ENCODE measurements around the gene TTLL5. TPM values are rescaled to one million over a fixed set of nuclear protein-coding genes. Genes with fewer than 3 reads are reported as not detected.

The TTLL5 gene
- total and polyA plus RNA-seq, 2 of the 13 experiments (the other 11 are each of a cell fraction or from before 2014, with no cell fraction given), result 11.8 to 18.8 TPM

- in situ Hi-C loops (cut with HindIII; ENCODE audit: extremely low pct_ligation_motif_present, low pct_unique_long_range_greater_than_20kb) (no loop called here), intact Hi-C loops (cut with micrococcal nuclease; ENCODE audit: unreplicated experiment) (no loop called here)
- ChIA-PET CTCF (ENCODE audit: low intra/inter-chr PET ratio, low total read pairs) (no interaction called here), POLR2A (no interaction called here)
- Histone ChIP-seq H3K36me3 (replicated peaks in 1 of 2; ENCODE audit: control insufficient read depth in 1 of 2, insufficient read depth in 2 of 2, low read length in 2 of 2) (no peaks in the 10 kb centered on the region), H3K79me2 (ENCODE audit: insufficient read depth, low read length) (no peaks in the 10 kb centered on the region), H3K9ac (ENCODE audit: insufficient read depth, low read depth, low read length) (no peak overlapping the region), H3K4me1 (ENCODE audit: insufficient read depth, low read length) (no peaks in the 10 kb centered on the region), H4K20me1 (ENCODE audit: insufficient read depth, low read length) (no peaks in the 10 kb centered on the region), H3K9me3 (ENCODE audit: low read length) (no peaks in the 10 kb centered on the region), H2AFZ (ENCODE audit: low read length) (no peak overlapping the region), H3K27ac (ENCODE audit: extremely low read length, insufficient read depth, low read length) (no peak overlapping the region), H3K27me3 (ENCODE audit: control insufficient read depth in 1 of 2, insufficient read depth in 2 of 2, low read length in 2 of 2) (no peaks in the 10 kb centered on the region), H3K4me2 (ENCODE audit: low read depth, low read length) (no peak overlapping the region), H3K4me3 (replicated peaks in 1 of 3; ENCODE audit: insufficient read depth in 1 of 3, low read depth in 2 of 3, low read length in 3 of 3) (no peak overlapping the region)
- FAIRE-seq (no peak), ATAC-seq (no peak), DNase-seq (ENCODE audit: low spot score) (no peak)
- TF ChIP-seq MTF1 (CRISPR knock-in tag; IDR thresholded peaks at IDR 0.05), result no peak
- TF ChIP-seq ZNF501 (CRISPR knock-in tag; IDR thresholded peaks at IDR 0.05), result no peak
- no peak for TF ChIP-seq TCF7 (IDR thresholded peaks at IDR 0.05; ENCODE audit: low read depth)
- no peak for TF ChIP-seq ZNF773 (CRISPR knock-in tag; IDR thresholded peaks at IDR 0.05; ENCODE audit: borderline replicate concordance)
- TF ChIP-seq ZNF562 (CRISPR knock-in tag; IDR thresholded peaks at IDR 0.05; ENCODE audit: borderline replicate concordance), result no peak
- no peak for TF ChIP-seq HES4 (CRISPR knock-in tag; IDR thresholded peaks at IDR 0.05; ENCODE audit: borderline replicate concordance)
- TF ChIP-seq, protein P1, sequence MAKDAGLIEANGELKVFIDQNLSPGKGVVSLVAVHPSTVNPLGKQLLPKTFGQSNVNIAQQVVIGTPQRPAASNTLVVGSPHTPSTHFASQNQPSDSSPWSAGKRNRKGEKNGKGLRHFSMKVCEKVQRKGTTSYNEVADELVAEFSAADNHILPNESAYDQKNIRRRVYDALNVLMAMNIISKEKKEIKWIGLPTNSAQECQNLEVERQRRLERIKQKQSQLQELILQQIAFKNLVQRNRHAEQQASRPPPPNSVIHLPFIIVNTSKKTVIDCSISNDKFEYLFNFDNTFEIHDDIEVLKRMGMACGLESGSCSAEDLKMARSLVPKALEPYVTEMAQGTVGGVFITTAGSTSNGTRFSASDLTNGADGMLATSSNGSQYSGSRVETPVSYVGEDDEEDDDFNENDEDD (CRISPR knock-in tag; IDR thresholded peaks at IDR 0.05; ENCODE audit: borderline replicate concordance), result no peak
- TF ChIP-seq, protein P2, sequence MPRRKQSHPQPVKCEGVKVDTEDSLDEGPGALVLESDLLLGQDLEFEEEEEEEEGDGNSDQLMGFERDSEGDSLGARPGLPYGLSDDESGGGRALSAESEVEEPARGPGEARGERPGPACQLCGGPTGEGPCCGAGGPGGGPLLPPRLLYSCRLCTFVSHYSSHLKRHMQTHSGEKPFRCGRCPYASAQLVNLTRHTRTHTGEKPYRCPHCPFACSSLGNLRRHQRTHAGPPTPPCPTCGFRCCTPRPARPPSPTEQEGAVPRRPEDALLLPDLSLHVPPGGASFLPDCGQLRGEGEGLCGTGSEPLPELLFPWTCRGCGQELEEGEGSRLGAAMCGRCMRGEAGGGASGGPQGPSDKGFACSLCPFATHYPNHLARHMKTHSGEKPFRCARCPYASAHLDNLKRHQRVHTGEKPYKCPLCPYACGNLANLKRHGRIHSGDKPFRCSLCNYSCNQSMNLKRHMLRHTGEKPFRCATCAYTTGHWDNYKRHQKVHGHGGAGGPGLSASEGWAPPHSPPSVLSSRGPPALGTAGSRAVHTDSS (CRISPR knock-in tag; conservative IDR thresholded peaks at IDR 0.05), result no peak
- no peak for TF ChIP-seq ZFY (CRISPR knock-in tag; IDR thresholded peaks at IDR 0.05)
- TF ChIP-seq, protein P3, sequence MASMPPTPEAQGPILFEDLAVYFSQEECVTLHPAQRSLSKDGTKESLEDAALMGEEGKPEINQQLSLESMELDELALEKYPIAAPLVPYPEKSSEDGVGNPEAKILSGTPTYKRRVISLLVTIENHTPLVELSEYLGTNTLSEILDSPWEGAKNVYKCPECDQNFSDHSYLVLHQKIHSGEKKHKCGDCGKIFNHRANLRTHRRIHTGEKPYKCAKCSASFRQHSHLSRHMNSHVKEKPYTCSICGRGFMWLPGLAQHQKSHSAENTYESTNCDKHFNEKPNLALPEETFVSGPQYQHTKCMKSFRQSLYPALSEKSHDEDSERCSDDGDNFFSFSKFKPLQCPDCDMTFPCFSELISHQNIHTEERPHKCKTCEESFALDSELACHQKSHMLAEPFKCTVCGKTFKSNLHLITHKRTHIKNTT (CRISPR knock-in tag; IDR thresholded peaks at IDR 0.05), result no peak
- 84% methylated on average over 8 of the region's 8 CpGs for WGBS (ENCODE audit: low lambda C conversion rate)
- no TSS peak for BruUV-seq (replicated peaks)
These were observed 308.8 kb downstream of the TTLL5 start for GRCh38 chr14:75969891-75970290.
